ENCODE data around the gene SMC1A. TPM values are rescaled to one million over a fixed set of nuclear protein-coding genes. Genes with fewer than 3 reads are reported as not detected.
"Not testable (repeated sequence)": the region's sequence is repeated elsewhere in the genome, so short reads cannot be mapped to it uniquely, and the experiment has no call there.

Gene SMC1A
- total RNA-seq, 1 experiment from 2014 or later: 88.3 TPM

DNA sequence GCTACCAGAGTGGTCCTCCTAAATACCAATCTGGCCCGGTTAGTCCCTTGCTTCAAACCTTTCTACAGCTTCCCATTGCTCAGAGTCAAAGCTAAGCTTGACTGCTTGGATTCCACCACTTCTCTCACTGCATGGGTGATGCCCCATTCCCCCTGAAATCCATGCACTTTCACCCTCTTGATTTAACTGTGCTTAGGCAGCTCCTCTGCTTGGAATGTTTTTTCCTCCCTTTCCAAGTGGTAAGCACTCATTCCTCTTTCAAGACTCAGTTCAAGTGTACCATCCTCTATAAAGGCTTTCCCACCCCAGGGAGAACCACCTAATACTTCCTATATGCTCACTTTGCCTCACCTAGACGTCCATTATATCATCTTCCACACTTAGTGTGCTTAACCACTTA is 49.1 kb downstream of the SMC1A start:
- ChIA-PET CTCF (no interaction called here), POLR2A (no interaction called here), RAD21 (ENCODE audit: low non-redundant PET in 1 of 2, low total read pairs in 2 of 2, uncharacterized antibody in 2 of 2, unreplicated experiment in 2 of 2) (no interaction called here)
- TF ChIP-seq, protein P1, sequence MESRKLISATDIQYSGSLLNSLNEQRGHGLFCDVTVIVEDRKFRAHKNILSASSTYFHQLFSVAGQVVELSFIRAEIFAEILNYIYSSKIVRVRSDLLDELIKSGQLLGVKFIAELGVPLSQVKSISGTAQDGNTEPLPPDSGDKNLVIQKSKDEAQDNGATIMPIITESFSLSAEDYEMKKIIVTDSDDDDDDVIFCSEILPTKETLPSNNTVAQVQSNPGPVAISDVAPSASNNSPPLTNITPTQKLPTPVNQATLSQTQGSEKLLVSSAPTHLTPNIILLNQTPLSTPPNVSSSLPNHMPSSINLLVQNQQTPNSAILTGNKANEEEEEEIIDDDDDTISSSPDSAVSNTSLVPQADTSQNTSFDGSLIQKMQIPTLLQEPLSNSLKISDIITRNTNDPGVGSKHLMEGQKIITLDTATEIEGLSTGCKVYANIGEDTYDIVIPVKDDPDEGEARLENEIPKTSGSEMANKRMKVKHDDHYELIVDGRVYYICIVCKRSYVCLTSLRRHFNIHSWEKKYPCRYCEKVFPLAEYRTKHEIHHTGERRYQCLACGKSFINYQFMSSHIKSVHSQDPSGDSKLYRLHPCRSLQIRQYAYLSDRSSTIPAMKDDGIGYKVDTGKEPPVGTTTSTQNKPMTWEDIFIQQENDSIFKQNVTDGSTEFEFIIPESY (IDR thresholded peaks at IDR 0.05; ENCODE audit: extremely low read depth, insufficient replicate concordance, low read length): no peak
- TF ChIP-seq EZH2phosphoT487 (IDR thresholded peaks at IDR 0.05; ENCODE audit: borderline replicate concordance): no peak
- TF ChIP-seq SRF (IDR thresholded peaks at IDR 0.05; ENCODE audit: low read depth): no peak
- TF ChIP-seq ELF1 (IDR thresholded peaks at IDR 0.05; ENCODE audit: borderline replicate concordance, low read depth): no peak
- no peak for TF ChIP-seq CTCF (IDR thresholded peaks at IDR 0.05 in 2 of 3, conservative IDR thresholded peaks at IDR 0.05 in 1 of 3; ENCODE audit: borderline replicate concordance in 1 of 3, insufficient read depth in 1 of 3, low read depth in 2 of 3, low read length in 2 of 3)
- H3K27ac ChIP-seq (ENCODE audit: low read depth, low read length): no peak overlapping the region
- no TSS peak for BruUV-seq (replicated peaks)
- no peaks in the 10 kb centered on the region for H3K4me1 ChIP-seq (ENCODE audit: control insufficient read depth in 1 of 2, insufficient read depth in 2 of 2, low read length in 2 of 2)
- H3K4me2 ChIP-seq (ENCODE audit: low read length): no peak overlapping the region
- no peaks in the 10 kb centered on the region for H3K9me2 ChIP-seq (ENCODE audit: insufficient read depth)
- no peaks in the 10 kb centered on the region for H3K79me2 ChIP-seq (ENCODE audit: insufficient read depth, low read length)
- intact Hi-C loops (cut with micrococcal nuclease): no loop called here
- no peaks in the 10 kb centered on the region for H3K9me3 ChIP-seq (ENCODE audit: control insufficient read depth in 1 of 2, insufficient read depth in 1 of 2, low read depth in 1 of 2, low read length in 2 of 2)
- H3K4me3 ChIP-seq (replicated peaks in 1 of 2; ENCODE audit: low read depth in 1 of 2, low read length in 2 of 2): no peak overlapping the region
- no peaks in the 10 kb centered on the region for H4K20me1 ChIP-seq (ENCODE audit: insufficient read depth)
- no peaks in the 10 kb centered on the region for H3K27me3 ChIP-seq (ENCODE audit: insufficient read depth, low read length)
- H3K36me3 ChIP-seq (ENCODE audit: control insufficient read depth in 1 of 2, insufficient read depth in 2 of 2, low read length in 2 of 2): peaks cover 2 to 3% of the 10 kb centered on the region in 2 experiments; a peak in 1 of 4 replicates
- H2AFZ ChIP-seq (ENCODE audit: low read depth, low read length, poor library complexity, severe bottlenecking): no peak overlapping the region
- DNase-seq (ENCODE audit: low read depth, low spot score) (no peak), ATAC-seq (no peak)
- H3K9ac ChIP-seq (ENCODE audit: low read length): no peak overlapping the region

- POLR2A ChIA-PET; intact Hi-C loops (cut with micrococcal nuclease); H3K4me1 ChIP-seq (ENCODE audit: control insufficient read depth in 1 of 2, insufficient read depth in 2 of 2, low read length in 2 of 2); H3K9ac ChIP-seq (ENCODE audit: low read length); BruUV-seq (replicated peaks); H4K20me1 ChIP-seq (ENCODE audit: insufficient read depth); H3K9me3 ChIP-seq (ENCODE audit: control insufficient read depth in 1 of 2, insufficient read depth in 1 of 2, low read depth in 1 of 2, low read length in 2 of 2); H3K27me3 ChIP-seq (ENCODE audit: insufficient read depth, low read length); H3K79me2 ChIP-seq (ENCODE audit: insufficient read depth, low read length); RAD21 ChIA-PET (ENCODE audit: low non-redundant PET in 1 of 2, low total read pairs in 2 of 2, uncharacterized antibody in 2 of 2, unreplicated experiment in 2 of 2); CTCF ChIA-PET; H3K27ac ChIP-seq (ENCODE audit: low read depth, low read length); ATAC-seq; H3K36me3 ChIP-seq (ENCODE audit: control insufficient read depth in 1 of 2, insufficient read depth in 2 of 2, low read length in 2 of 2); H3K4me2 ChIP-seq (ENCODE audit: low read length); H3K4me3 ChIP-seq (replicated peaks in 1 of 2; ENCODE audit: low read depth in 1 of 2, low read length in 2 of 2); H3K9me2 ChIP-seq (ENCODE audit: insufficient read depth); DNase-seq (ENCODE audit: low read depth, low spot score); H2AFZ ChIP-seq (ENCODE audit: low read depth, low read length, poor library complexity, severe bottlenecking): not testable (repeated sequence)
Measured at GRCh38 chrX:53366454-53366853, 56.0 kb downstream of the SMC1A start.
